NCI-H510A (cell line): Measurements from ENCODE around the gene CMTM4.
"Not testable (repeated sequence)": the region's sequence is repeated elsewhere in the genome, so short reads cannot be mapped to it uniquely, and the experiment has no call there.

ENCODE experiments used
- DNase-seq: peaks from one replicate; lab custom pipeline; 2025; lab: John Stamatoyannopoulos, UW

The CMTM4 gene

DNA sequence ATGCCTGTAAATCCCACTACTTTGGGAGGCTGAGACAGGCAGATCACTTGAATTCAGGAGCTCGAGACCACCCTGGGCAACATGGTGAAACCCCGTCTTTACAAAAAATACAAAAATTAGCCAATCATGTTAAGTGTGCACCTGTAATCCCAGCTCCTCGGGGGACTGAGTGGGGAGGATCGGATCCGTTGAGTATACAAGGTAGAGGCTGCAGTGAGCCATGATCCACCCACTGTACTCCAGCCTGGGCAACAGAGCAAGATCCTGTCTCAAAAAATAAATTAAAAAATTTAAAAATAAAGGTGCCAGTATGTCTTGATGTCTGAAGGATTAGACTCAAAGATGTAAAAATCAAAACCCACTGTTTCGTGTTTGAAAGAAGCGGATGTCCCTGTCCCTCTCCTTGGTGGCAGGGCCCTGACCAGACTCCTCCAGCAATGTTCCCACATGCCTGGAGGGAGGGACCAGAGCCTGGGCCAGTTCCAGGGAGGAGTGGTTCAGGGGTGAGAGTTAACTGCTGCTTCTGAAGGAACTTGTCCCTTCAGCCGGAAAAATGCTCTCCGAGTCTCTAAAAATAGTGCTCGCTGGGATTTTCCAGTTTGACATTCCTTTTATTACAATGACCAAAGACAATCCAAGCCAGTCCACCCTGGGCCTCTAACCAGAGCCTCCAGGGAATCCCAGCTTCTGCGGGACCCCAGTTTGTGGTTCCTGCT lies 9.4 kb upstream of the CMTM4 start:
- no peak for DNase-seq

- DNase-seq = no peak
Measured at GRCh38 chr16:66703406-66704215, 7.1 kb upstream of the CMTM4 start.

DNA sequence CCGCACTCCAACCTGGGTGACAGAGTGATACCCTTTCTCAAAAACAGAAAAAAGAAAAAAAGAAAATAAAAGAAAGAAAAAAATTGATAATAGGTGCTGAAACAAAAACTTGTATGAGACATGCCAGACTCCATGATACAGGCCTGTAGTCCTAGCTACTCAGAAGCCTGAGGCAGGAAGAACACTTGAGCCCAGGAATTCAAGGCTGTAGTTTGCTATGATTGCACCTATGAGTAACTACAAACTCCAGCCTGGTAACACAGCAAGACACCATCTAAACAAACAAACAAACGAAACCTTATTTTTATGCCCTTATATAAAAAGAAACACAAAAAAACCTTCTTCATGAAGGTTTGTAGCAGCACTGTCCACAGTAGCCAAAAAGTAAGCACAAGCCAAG lies 5.0 kb upstream of the CMTM4 start:
- no peak for DNase-seq

- DNase-seq = no peak
Measured at GRCh38 chr16:66701026-66701425, 4.5 kb upstream of the CMTM4 start.

GRCh38 chr16:66699898-66700297 lies 3.4 kb upstream of the CMTM4 start:
- DNase-seq = no peak

DNA sequence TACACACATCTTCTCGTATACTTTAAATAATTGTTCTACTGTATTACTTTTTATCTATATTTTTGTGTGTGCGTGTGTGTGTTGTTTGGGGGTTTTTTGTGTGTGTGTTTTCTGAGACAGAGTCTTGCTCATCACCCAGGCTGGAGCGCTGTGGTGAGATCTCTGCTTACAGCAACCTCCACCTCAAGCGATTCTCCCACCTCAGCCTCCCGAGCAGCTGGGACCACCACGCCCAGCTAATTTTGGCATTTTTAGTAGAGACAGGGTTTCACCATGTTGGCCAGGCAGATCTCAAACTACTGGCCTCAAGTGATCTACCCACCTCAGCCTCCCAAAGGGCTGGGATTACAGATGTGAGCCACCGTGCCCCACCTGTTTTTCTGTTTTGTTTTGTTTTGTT lies 1.5 kb upstream of the CMTM4 start:
- no peak for DNase-seq

GRCh38 chr16:66695935-66696668 lies 441 bp downstream of the CMTM4 start:
- peak; percentile 37 for DNase-seq

- DNase-seq = no peak
Measured at GRCh38 chr16:66695471-66695934, 1.0 kb downstream of the CMTM4 start.

DNA sequence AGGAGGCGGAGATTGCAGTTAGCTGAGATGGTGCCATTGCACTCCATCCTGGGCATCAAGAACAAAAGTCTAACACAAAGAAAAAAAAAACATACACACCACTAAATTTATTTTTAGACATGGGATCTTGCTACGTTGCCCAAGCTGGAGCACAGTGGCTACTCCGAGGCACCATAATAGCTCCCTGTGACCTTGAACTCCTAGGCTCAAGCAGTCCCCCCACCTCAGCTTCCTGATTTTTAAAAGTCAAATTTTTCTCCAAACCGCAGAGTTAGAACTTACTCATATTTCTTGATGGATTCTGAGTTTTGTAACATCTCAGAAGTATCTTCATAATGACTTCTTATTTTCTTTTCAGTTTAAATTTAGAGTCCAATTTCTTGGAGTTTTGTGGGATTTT lies 3.4 kb downstream of the CMTM4 start:
- no peak for DNase-seq

- no peak for DNase-seq
Measured at GRCh38 chr16:66692341-66692740, 4.2 kb downstream of the CMTM4 start.

- no peak for DNase-seq
Measured at GRCh38 chr16:66691234-66691633, 5.3 kb downstream of the CMTM4 start.

DNA sequence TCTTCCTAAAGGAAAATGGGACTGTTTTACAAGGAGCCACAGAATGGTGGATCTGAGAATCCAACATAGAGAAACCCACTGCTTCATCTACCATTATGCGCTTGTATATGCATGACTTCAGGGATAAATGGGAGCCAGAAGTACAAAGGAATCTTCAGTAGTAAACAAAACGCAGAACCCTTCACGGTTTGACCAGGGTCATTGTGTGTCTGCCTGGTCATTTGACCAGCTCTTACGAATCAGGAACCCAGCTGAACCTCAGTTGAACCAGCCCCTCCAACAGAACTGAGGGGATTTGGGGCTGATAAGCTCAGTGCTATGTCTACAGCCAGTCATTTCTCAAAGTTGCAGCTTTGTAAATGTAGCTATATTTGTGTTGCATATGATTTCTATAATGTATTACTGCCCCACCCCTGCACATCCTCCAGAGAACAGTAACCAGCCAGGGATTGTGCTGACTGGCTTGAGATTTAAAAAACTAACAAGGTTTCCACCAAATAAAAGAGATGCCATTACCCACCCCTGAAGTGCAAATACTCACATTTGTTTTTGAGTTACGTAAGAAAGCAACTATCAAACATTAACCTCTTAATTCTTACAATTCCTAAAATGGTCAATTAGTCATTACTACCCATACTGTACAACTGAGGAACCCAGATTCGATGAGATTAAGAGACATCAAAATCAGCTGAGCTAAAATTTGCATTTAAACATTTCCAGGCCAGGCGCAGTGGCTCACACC lies 6.3 kb downstream of the CMTM4 start:
- DNase-seq = no peak

GRCh38 chr16:66689282-66689681 lies 7.3 kb downstream of the CMTM4 start:
- no peak for DNase-seq

- no peak for DNase-seq
Measured at GRCh38 chr16:66687906-66688625, 8.5 kb downstream of the CMTM4 start.

DNA sequence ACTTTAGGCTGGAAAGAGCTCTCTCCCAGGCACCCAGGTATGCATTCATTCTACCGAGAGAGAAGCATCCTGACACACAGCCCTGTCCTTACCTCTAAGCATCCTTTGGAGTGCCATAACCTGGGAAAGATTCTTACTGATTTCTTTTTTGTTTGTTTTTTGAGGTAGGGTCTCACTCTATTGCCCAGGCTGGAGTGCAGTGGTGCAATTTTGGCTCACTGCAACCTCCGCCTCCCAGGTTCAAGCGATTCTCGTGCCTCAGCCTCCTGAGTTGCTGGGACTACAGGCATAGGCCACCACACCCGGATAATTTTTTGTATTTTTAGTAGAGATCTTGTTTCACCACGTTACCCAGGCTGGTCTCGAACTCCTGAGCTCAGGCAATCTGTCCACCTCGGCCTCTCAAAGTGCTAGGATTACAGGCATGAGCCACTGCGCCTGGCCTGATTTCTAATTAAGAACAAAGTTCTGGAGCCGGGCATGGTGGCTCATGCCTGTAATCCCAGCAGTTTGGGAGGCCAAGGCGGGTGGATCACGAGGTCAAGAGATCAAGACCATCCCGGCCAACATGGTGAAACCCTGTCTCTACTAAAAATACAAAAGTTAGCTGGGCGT lies 10.9 kb downstream of the CMTM4 start:
- not testable (repeated sequence) for DNase-seq

- no peak for DNase-seq
Measured at GRCh38 chr16:66682271-66682670, 14.3 kb downstream of the CMTM4 start.

GRCh38 chr16:66681676-66682075 lies 14.9 kb downstream of the CMTM4 start:
- DNase-seq = no peak

DNA sequence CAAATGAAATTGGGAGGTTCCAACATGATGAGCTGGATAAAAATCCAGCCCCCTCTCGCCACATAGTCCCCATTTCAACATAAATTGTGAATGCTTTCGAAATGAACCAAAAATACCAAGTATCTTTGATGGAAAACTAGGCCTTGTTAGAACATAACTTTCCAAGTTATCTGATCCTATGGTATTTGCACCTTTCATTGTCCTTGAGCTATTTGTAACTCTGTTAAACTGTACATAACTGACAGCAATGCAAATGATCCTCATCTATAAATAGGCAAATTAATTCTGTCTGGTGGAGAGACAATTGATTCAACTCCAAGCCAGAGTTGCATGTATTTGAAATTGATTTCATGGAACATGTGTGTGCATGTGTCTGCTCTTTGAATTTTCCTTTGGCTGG lies 18.2 kb downstream of the CMTM4 start:
- DNase-seq = no peak

DNA sequence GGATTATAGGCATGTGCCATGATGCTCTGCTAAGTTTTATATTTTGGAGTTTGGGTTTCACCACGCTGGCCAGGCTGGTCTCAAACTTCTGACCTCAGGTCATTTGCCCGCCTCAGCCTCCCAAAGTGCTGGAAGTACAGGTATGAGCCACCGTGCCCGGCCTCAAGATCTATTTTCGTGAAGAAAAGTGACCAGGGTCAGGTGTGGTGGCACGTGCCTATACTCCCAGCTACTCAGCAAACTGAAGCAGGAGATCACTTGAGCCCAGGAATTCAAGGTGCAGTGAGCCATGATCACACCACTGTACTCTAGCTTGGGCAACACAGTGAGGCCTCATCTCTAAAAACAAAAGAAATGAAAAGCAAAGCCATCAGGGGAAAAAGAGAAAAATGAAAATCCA lies 18.7 kb downstream of the CMTM4 start:
- DNase-seq = no peak

- no peak for DNase-seq
Measured at GRCh38 chr16:66677179-66677578, 19.4 kb downstream of the CMTM4 start.

DNA sequence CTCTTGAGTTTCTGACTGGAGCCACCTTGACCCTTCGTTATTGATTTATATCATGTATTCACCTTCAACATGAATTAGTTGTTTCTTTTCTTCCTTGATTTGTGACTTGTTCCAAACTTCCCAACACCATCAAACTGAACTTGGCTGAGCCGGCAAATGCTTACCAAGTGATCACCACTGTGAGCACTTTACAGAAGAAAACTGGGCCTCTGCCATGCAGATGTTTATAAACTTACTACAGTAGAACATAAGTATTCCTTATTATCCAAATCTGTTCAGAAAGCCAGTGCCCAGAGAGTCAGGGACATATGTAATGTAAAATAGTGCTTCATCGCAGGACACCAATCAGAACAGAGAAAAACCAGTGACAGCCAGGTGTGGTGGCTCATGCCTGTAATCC lies 19.9 kb downstream of the CMTM4 start:
- no peak for DNase-seq
